NT2/D1 (cell line): ENCODE results near the gene TP53I11.

Source experiments
- SUZ12 ChIP-seq: IDR thresholded peaks from 2 replicates; pipeline ENCODE4 v1.6.1; 2011; ENCODE audit not compliant: insufficient read length, insufficient read depth; ENCODE audit errors: extremely low read depth
- YY1 ChIP-seq: IDR thresholded peaks from 2 replicates; pipeline ENCODE4 v1.6.1; 2011; ENCODE audit not compliant: insufficient read length, insufficient read depth
- ZNF274 ChIP-seq: IDR thresholded peaks from 2 replicates; pipeline ENCODE4 v1.6.1; 2011; ENCODE audit warnings: mild to moderate bottlenecking, low read depth, low read length

GRCh38 chr11:44960200-44960845 lies 9.6 kb upstream of the TP53I11 start:
- no peak for TF ChIP-seq ZNF274
- TF ChIP-seq SUZ12, result no peak
- TF ChIP-seq YY1, result no peak
